ENCODE results near the gene RPS6KC1. TPM values are rescaled to one million over a fixed set of nuclear protein-coding genes. Genes with fewer than 3 reads are reported as not detected.

The RPS6KC1 gene
- total RNA-seq, 1 donor from 2014 or later = 32.6 TPM

DNA sequence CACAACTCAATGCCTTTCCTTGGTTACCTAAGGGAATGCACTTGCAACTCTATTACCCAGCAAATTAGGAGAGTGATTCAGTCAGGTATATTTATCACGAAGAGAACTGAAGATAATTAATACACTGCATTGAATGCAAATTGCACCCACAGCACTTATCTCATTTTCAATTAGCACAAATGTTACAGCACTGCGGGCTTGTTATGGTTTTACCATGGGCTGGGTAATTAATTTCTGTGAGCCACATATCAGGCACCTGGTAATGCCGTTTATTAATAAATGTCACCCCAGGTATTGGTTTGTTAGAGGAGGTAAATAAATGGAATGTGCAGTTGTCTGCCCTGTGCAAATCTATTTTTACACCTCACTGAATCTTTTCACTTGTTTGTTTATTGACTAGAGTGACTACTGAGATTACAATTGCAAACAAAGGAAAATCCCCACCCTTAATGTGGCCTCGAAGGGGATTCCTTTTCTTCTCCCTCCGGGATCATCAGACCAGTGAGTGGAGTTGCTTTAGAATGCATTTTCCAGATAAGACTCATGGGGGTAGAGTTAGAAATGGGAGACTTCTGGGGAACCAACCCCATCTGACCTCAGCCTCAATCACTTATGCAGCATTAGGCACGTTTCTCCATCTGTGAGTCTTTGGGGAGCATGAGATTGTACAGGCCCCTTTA lies 269.3 kb downstream of the RPS6KC1 start:
- no peaks in the 10 kb centered on the region for H3K79me2 ChIP-seq (ENCODE audit: low read depth)
- H3K4me3 Mint-ChIP-seq = no peak overlapping the region
- TF ChIP-seq EZH2 (IDR thresholded peaks at IDR 0.05) = no peak
- TF ChIP-seq, protein P1, sequence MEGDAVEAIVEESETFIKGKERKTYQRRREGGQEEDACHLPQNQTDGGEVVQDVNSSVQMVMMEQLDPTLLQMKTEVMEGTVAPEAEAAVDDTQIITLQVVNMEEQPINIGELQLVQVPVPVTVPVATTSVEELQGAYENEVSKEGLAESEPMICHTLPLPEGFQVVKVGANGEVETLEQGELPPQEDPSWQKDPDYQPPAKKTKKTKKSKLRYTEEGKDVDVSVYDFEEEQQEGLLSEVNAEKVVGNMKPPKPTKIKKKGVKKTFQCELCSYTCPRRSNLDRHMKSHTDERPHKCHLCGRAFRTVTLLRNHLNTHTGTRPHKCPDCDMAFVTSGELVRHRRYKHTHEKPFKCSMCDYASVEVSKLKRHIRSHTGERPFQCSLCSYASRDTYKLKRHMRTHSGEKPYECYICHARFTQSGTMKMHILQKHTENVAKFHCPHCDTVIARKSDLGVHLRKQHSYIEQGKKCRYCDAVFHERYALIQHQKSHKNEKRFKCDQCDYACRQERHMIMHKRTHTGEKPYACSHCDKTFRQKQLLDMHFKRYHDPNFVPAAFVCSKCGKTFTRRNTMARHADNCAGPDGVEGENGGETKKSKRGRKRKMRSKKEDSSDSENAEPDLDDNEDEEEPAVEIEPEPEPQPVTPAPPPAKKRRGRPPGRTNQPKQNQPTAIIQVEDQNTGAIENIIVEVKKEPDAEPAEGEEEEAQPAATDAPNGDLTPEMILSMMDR (IDR thresholded peaks at IDR 0.05) = no peak
- TF ChIP-seq EZH2phosphoT487 (IDR thresholded peaks at IDR 0.05) = no peak

More for the DNA sequence above, 269.3 kb downstream of the RPS6KC1 start:
- Mint-ChIP-seq H3K27ac (no peak overlapping the region), H3K27me3 (ENCODE audit: insufficient read depth, low read depth) (peaks cover 2% of the 10 kb centered on the region), H3K4me1 (peaks cover 8% of the 10 kb centered on the region), H3K36me3 (peaks cover 1% of the 10 kb centered on the region), H3K9me3 (peaks cover 9% of the 10 kb centered on the region)
- peak overlapping the region; percentile 42 for H3K4me2 ChIP-seq
- H3K9ac ChIP-seq = no peak overlapping the region
- H3K36me3 ChIP-seq = no peaks in the 10 kb centered on the region
- DNase-seq (ENCODE audit: low spot score) = peak; percentile 63
- H4K20me1 ChIP-seq (ENCODE audit: low read depth) = no peaks in the 10 kb centered on the region
- H3F3A ChIP-seq (ENCODE audit: low read depth) = peaks cover 9% of the 10 kb centered on the region
- peaks cover 11% of the 10 kb centered on the region for H3K4me1 ChIP-seq
- H3K9me3 ChIP-seq (ENCODE audit: low read depth) = no peaks in the 10 kb centered on the region
- H3K27ac ChIP-seq = no peak overlapping the region
- no peaks in the 10 kb centered on the region for H3K27me3 ChIP-seq
- no peak overlapping the region for H2AFZ ChIP-seq (replicated peaks)
- H3K4me3 ChIP-seq = no peak overlapping the region

Other genes starting within 250 kb of the RPS6KC1 start
- 1.1 TPM in 1 of 2 replicates, not detected in the other for gene SPATA45, start 203.6 kb upstream of the RPS6KC1 start, total RNA-seq (ENCODE audit: low replicate concordance)
- gene FLVCR1, start 193.0 kb upstream of the RPS6KC1 start, total RNA-seq (ENCODE audit: low replicate concordance) = 30.9 and 33.2 TPM in 2 replicates
- gene VASH2, start 100.7 kb upstream of the RPS6KC1 start, total RNA-seq (ENCODE audit: low replicate concordance) = 5.2 and 10.7 TPM in 2 replicates
- gene ANGEL2, start 35.4 kb upstream of the RPS6KC1 start, total RNA-seq (ENCODE audit: low replicate concordance) = 70.6 and 101 TPM in 2 replicates